GM12873 (cell line): ENCODE measurements around the gene MXD4.

Experiments
- TF ChIP-seq, protein P1 (sequence below): IDR thresholded peaks from 2 replicates; pipeline ENCODE4 v1.5.1; 2012; ENCODE audit warnings: low read depth, mild to moderate bottlenecking, moderate library complexity, low read length, control low read depth; ENCODE audit not compliant: insufficient read depth; ENCODE audit errors: missing control alignments

MXD4 gene

DNA sequence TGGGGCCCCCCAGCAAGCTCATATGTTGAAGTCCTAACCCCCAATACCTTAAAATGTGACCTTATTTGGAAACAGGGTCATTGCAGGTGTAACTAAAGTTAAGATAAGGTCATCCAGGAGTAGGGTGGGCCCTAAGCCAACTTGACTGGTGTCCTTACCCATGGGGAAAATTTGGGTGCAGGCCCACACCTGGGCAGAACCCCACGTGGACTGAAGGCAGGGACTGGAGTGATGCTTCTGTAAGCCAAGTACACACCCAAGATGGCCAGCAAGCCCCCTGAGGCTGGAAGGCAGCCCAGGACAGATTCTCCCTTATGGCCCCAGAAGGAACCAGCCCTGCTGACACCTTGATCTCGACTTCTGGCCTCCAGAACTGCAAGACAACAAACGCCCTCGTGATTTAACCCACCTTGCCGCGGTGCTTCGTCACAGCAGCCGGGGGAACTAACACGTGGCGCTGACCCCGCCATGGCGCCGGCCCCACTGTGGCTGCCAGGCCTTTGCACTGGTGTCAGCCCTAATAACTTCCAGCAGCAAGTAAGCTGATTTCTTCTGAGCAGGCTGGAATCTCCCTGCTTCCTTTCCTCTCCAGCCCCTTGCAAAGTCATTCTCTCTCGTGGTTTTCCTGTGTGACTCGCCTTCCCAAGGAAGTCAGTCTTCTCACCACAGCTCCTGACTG is 23.2 kb upstream of the MXD4 start:
- TF ChIP-seq, protein P1, sequence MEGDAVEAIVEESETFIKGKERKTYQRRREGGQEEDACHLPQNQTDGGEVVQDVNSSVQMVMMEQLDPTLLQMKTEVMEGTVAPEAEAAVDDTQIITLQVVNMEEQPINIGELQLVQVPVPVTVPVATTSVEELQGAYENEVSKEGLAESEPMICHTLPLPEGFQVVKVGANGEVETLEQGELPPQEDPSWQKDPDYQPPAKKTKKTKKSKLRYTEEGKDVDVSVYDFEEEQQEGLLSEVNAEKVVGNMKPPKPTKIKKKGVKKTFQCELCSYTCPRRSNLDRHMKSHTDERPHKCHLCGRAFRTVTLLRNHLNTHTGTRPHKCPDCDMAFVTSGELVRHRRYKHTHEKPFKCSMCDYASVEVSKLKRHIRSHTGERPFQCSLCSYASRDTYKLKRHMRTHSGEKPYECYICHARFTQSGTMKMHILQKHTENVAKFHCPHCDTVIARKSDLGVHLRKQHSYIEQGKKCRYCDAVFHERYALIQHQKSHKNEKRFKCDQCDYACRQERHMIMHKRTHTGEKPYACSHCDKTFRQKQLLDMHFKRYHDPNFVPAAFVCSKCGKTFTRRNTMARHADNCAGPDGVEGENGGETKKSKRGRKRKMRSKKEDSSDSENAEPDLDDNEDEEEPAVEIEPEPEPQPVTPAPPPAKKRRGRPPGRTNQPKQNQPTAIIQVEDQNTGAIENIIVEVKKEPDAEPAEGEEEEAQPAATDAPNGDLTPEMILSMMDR, result no peak

DNA sequence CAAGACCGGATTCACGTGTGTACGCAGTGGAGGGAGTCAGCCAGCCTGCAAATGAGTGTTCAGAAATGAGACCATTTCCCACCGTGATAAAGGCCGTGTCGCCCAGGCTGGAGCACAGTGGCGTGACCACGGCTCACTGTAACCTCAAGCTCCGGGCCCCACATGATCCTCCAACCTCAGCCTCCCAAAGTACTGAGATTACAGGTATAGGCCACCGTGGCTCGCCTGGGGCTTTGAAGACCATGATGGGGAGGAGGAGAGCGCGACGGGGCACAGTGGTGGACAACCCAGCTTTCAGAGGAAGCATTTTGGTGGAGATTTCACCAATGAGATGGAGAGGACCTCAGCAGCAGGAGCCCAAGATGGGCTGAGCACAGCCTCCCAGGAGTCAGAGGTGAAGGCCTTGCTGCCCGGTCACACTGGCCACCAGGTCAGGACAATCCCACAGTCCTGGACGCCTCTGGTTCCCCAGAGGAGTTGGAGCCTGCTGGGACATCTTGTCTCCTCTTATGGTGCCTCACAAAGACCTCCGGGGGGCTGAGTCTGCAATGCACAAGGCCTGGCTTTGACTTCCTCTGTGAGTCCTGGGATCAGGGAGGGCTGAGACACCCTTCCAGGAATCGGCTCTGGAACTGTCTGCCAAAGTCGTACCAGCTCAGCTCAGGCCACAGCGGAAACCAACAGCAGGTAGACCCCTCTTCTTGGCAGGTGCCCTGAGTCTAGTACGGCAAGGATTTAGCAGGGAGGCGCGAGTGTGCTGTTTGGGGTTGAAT is 22.4 kb upstream of the MXD4 start:
- TF ChIP-seq, protein P1, result no peak

DNA sequence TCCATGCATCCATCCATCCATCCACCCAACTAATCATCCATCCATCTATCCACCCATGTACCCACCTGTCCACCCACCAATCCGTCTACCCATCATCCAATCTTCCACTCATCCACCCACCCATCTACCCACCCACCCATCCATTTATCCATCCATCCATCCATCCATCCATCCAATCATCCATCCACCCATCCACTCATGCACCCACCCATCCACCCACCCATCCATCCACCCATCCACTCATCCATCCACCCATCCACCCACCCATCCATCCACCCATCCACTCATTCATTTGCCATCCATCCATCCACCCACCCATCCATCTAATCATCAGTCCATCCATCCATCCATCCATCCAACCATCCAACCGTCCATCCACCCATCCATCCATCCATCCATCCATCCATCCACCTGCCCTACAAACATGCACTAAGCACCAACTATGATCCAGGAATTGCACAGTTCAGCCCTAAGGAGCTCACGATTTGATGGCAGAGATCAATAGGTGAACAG is 21.3 kb upstream of the MXD4 start:
- TF ChIP-seq, protein P1, result no peak

DNA sequence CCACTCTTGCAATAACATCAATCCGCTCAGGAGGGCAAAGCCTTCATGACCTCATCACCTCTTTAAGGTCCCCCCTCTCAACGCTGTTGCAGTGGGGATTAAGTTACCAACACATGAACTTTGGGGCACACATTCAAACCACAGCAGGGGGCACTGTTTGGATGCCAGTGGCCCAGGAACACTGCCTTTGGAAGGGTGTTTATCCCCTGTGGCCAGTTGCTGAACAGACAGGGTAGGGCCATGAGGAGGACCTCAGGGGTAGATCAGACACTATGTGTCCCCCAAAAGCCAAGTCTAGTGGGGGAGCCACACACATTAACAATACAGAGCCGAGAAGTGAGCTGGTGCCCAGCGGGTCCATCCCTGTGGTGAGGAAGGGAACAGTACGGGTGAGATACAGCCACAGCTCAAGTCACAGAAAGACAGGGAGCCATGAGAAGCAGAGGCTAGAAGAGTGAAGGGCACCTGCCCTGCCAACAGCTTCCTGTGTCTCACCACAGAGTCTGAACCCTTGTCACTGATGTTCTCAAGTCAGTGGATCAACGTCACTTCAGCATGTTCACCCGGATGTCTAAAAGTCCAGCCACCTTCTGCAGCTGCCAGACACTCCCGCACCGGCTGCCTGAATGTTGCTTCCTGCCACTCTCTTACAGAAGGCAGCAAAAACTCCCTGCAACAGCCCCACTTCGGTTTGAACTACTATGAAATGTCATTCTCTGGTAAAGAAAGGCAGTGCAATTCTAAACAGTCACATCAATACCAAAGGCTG is 19.9 kb upstream of the MXD4 start:
- TF ChIP-seq, protein P1, result peak; percentile 47

DNA sequence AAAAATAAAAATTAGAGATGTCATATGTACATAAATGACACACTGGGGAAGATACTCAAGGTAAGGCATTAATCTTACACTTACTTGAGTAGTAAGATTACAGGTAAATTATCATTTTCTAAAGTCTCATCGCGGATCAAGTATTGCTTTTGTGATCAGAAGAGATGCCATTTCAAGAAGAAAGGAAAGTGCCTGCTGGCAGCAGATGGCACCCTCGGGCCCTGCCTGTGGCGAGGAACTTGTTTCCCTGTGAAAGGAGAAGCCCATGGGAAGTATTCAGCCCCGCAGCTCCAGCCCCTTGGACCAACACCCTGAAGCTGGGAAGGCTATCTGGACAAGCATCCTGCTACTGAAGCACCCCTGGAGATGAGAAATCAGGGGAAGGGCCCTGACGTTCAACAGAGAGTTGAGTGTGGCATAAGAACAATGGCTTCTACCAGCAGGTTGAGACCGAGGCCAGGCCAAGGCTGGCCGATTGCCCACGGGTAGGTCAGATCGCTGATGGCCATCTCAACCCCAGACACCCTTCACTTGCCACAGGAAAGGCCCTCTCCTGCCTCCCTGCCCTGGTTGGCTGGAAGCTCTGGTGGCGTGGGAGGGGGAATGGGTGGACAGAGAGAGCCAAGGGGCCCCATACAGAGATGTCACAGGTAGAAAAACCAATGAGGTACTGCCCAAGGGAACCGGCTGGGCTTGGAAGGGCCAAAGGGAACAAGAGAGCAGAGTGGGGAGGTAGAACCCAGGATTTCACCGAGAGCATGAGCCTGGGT is 18.8 kb upstream of the MXD4 start:
- TF ChIP-seq, protein P1, result no peak

DNA sequence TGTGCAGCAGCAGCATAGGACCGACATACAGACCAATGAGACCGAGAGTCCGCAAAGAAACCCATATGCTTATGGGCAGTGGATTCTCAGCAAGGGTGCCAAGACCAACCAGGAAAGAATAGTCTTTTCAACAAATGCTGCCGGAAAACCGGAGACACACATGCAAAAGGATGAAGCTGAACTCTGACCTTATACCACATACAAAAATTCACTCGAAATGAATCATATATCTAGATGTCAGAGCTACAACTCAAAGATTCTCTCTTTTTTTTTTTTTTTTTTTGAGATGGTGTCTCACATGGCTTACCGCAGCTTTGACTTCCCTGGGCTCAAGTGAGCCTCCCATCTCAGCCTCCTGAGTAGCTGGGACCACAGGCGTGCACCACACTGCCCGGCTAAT is 16.0 kb upstream of the MXD4 start:
- TF ChIP-seq, protein P1, result no peak
